GM04504 (cell line): ENCODE measurements around the gene PI4K2B.
"Not testable (repeated sequence)": the region's sequence is repeated elsewhere in the genome, so short reads cannot be mapped to it uniquely, and the experiment has no call there.

Source experiments
- DNase-seq: peaks from one replicate; pipeline ENCODE4 v3.0.0-alpha.2; 2012; ENCODE audit warnings: low read depth

Gene PI4K2B

GRCh38 chr4:25233737-25234389, at the start of gene PI4K2B:
Gene PI4K2B (plus strand): TSS chr4:25234033. CDS start chr4:25234164, 131 bp downstream.
- peak; percentile 63 for DNase-seq

DNA sequence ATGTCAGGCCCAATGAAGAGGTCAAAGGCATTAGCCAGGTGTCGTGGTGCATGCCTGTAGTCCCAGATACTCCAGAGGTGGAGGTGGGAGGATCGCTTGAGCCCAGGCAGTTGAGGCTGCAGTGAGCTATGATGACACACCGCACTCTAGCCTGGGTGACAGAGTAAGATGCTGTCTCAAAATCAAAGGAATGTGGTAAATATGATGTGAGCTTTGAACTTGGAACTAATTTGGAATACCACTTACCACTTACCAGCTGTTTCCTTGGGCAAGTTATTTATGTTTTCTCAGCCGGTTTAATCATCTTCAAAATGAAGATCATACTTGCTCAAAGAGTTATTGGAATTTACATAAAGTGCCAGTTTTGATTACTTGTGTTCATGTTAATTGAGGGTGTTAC, 49.8 kb upstream of the PI4K2B start:
- no peak for DNase-seq

- DNase-seq, result no peak
Observed at GRCh38 chr4:25190407-25190806, 43.4 kb upstream of the PI4K2B start.

DNA sequence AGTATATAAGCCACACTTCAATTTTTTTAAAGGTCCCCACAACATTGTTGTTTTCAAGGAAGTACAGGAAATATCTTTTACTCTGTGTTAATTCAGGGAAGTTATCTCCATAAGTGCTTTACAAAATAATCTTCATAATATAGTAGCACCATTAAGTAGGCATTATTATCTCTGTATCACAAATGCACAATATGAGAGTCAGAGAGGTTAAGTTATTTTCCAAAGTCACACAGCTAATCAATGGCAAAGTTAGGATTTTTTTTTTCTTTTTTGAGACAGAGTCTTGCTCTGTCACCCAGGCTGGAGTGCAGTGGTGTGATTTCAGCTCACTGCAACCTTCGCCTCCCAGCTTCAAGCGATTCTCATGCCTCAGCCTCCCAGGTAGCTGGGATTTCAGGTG, 35.1 kb upstream of the PI4K2B start:
- no peak for DNase-seq

- DNase-seq, result no peak
Observed at GRCh38 chr4:25207997-25208396, 25.8 kb upstream of the PI4K2B start.

DNA sequence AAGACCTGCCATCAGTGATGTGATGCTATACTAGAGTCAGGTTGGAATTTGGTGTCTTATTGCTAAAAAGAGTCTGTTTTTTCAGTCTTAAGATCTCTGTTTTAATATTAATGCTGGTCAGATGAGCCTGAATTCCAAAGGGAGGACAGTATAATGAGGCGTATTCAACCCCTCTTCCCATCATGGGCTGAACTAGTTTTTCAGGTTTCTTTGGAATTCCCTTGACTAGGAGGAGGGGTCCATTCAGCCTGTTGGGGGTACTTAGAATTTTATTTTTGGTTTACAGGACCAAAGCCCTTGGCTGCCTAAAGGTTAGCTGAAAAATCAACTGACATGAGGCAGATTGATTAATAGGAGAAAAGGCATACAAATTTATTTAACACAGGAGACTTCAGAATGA, 24.1 kb upstream of the PI4K2B start:
- no peak for DNase-seq

- DNase-seq, result no peak
Observed at GRCh38 chr4:25211721-25212120, 22.1 kb upstream of the PI4K2B start.

DNA sequence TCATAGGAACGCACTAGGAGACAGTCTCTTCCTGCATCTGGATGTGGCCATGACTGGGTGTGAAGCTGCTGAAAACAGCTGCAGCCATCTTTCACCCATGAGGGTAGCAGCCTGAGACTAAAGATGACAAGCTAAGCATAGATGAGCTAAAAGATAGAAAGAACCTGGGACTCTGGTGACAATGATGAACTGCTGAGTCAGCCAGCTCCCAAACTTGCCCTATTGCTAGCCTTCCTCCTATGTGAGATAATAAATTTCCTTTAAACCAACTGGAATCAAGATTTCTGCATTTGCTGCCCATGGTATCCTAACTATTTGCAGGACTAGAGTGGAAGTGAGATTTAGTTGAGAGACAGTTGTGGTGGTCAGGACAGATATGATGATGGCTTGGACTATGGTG, 21.0 kb upstream of the PI4K2B start:
- no peak for DNase-seq

GRCh38 chr4:25213347-25213979, 20.4 kb upstream of the PI4K2B start:
- no peak for DNase-seq

DNA sequence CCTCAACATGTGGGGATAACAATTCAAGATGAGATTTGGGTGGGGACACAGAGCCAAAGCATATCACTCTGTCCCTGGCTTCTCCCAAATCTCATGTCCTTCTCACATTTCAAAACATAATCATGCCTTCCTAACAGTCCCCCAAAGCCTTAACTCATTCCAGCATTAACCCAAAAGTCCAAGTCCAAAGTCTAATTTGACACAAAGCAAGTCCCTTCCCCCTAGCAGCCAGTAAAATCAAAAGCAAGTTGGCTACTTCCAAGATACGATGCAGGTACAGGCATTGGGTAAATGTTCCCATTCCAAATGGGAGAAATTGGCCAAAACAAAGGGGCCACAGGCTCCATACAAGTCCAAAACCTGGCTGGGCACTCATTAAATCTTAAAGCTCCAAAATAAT, 19.1 kb upstream of the PI4K2B start:
- not testable (repeated sequence) for DNase-seq

DNA sequence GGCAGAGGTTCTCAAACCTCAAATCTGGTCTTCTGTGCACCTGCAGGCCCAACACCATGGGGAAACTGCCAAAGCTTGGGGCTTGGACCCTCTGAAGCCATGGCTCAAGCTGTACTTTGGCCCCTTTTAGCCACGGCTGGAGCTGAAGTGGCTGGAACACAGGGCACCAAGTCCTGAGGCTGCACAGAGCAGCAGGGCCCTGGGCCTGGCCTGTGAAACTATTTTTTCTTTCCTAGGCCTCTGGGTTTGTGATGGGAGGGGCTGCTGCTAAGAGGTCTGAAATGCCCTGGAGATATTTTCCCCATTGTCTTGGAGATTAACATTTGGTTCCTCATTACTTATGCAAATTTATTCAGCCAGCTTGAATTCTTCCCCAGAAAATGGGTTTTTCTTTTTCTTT, 18.3 kb upstream of the PI4K2B start:
- DNase-seq, result no peak

GRCh38 chr4:25221377-25221776, 12.5 kb upstream of the PI4K2B start:
- no peak for DNase-seq

DNA sequence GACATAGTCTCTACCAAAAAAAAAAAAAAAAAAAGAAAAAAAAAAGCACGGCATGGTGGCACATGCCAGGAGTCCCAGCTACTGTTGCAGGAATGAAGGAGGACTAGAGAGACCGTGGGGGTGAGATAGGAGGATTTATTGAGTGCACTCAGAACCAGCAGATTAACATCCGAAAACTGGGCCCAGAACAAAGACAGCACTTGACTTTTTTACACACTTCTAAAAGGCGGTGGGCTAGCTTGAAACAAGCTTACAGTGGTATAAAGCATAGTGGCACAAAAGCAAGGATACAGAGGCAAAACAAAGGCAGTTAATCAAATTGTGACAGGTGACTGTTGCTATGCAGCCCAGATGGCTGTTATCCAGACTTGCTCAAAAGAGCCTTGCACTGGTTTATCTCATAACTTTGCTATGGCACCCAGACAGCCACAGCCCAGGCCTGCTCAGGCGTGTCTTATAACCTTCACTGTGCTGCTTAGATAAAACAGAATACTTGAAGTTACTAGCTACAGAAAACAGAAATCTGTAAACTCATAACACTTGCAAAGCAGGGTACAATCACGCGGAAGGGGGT, 9.9 kb upstream of the PI4K2B start:
- DNase-seq, result no peak

DNA sequence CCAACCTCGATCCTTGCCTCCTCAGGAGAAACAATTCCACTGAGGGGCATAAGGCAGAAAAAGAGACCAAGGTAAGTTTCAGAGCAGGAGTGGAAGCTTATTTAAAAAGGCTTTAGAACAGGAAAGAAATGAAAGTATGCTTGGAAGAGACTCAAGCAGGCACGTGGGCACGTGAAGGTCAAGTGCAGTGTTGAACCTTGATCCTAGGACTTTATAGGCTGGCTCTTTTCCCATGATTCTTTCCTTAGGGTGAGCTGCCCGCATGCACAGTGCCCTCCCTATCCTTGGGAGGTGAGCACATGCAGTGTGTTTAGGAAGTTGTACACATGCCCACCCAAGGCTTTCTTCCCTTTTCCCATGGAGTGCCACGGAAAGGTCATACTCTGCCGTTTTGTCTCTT, 4.0 kb upstream of the PI4K2B start:
- no peak for DNase-seq

- no peak for DNase-seq
Observed at GRCh38 chr4:25233194-25233593, 639 bp upstream of the PI4K2B start.

DNA sequence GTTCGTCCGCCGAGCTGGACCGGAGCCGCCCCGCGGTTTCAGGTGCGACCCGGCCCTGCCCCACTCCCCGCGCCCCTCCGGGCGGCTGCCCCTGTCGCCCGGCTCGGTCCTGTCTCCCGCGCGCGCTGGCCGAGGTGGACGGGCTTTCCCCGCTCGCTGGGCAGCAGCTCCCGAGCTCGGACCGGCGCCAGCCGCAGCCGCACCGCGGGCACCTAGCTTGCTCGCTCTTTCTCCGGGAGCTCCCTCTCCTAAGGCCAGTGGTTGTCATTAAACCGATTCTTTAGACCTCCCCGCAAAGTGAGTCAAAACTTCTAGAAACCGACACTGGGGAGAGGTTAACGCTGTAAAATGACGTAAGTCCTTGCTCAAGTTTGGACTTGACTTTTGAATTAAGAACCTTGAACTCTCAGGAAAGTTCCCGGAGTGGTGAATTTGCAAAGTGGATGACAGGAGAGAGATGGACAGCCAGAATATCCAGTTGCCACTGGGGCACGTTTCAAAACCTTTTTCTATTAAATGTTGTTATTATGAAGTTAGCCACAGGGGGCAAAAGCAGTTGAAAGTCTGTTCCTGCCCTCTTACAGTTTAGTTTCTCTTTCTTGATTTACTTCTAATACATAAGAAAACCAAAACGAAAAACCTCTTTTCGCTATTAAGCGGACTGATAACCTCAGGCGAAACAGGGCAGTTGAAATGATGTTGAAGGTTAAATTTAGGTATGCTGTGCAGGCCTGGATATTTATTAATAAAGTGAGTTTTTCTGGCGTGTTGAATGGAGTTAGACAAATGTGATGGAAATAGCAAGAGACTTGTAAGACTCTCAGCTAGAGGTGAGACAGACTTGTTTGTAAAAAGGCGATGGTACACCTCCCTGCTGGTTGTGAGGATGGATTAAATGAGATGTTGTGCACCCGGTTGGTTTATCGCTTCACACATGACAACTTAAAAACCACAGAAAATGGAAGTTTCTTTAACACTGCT, 847 bp downstream of the PI4K2B start:
- DNase-seq, result peak; percentile 64

DNA sequence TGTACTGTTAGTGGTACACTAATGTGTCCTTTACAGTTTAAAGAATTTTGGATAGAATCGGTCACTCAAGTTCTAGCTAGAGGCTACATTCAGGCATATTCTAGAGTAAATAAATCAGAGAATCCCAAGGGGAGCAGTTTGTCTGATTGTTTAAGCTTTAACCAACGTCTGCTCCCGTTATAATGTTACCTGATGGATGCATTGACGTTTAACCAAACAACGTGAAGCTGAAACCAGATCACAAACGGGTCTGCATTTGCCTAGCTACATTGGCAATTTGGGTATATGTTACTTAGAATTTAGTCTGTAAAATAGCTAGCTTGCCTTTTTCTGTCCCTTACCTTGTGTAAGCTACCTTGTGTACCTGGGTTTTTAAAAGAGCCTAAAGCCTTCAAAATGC, 1.6 kb downstream of the PI4K2B start:
- no peak for DNase-seq

DNA sequence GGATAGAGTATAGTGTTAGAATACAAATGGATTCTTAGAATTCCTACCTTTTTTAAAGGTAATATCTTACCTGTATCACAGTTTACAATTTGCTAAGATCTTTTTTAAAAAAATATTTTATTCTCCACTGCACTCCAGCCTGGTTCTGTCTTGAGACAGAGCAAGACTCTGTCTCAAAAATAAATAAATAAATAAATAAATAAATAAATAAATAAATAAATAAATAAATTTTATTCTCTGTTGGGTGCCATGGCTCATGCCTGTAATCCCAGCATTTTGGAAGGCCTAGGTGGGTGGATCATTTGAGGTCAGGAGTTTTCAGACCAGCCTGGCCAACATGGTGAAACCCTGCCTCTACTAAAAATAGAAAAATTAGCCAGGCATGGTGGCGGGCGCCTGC, 2.2 kb downstream of the PI4K2B start:
- DNase-seq, result not testable (repeated sequence)

DNA sequence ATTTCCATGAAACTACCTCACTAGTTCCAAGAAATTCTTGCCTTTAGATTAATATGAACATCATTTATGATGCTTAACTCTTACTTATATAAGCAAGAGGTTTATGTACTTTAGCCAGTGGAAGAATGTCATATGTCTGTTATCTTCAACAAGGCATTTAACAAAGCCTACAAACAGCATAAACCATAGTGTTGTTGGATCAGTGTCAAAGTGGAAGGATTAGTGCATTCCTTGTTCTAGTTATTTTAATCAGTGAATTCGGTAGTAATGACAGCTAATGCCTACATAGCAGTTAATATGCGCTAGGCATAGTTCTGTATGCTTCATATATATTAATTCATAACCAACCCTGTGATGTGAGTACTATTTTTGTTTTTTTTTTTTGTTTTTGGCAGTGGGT, 3.1 kb downstream of the PI4K2B start:
- DNase-seq, result no peak

- DNase-seq, result no peak
Observed at GRCh38 chr4:25238052-25238451, 4.2 kb downstream of the PI4K2B start.

DNA sequence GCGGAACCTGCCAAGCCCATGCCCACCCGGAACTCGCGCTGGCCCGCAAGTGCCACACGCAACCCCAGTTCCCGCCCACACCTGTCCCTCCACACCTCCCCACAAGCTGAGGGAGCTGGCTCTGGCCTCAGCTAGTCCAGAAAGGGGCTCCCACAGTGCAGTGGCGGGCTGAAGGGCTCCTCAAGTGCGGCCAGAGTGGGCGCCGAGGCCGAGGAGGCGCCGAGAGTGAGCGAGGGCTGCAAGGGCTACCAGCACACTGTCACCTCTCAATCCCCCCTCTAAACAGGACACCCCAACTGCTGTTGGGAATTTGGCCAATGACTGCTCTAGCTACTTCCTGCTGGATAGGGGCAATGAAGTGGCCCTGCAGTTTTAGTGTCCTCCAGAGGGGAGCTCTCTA, 5.7 kb downstream of the PI4K2B start:
- DNase-seq, result not testable (repeated sequence)

DNA sequence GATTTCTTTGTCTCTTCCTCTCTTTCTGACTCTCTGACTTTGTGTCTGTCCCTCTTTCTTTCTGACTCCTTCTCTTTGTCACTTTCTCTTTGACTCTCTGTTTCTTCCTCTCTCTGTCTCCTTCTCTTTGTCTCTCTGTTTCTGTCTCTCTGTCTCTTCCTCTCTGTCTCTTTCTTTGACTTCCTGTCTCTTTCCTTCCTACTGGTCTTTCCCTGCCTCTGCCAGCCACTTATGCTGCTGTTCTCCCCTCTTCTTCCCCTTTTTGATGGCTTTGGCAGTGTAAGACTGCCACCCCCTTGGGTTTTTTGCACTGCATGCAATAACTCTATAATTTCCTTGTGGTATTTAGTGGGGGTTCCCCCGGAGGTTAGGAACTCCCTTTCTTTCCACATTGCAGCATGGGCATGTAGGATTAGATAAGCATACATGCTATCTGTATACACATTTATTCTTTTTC, 6.9 kb downstream of the PI4K2B start:
- DNase-seq, result not testable (repeated sequence)
